ENCODE results near the gene CELA2A.

The CELA2A gene

DNA sequence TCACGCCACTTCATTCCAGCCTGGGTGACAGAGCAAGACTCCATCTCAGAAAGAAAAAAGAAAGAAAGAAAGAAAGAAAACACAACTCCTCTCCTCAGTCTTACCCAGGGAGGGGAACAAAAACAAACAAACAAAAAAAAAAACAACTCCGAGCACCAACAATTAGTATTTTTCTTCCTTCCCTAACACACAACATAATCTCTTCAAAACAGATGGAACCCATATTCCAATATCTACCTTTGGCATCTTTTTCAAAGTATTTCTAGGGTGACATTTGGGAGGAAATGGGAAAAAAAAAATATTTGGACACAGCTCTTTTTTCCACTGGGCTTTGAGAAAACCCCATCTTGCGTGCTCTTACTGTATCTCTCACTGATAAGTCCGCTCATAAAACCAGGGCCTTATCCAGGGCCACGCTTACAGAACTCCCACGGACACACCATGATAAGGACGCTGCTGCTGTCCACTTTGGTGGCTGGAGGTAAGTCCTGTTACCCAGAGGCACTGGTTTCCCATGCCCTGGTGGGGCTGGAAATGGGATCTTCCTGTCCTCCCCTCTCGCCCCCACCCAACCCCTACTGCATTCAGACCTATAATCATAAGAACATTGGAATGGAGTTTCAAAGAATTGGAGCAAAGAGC is at the start of gene CELA2A:
CELA2A (plus strand) TSS at position 420 of the 642 bp plus-strand sequence; CDS start at position 442, 22 bp downstream.
- no peak for DNase-seq

DNA sequence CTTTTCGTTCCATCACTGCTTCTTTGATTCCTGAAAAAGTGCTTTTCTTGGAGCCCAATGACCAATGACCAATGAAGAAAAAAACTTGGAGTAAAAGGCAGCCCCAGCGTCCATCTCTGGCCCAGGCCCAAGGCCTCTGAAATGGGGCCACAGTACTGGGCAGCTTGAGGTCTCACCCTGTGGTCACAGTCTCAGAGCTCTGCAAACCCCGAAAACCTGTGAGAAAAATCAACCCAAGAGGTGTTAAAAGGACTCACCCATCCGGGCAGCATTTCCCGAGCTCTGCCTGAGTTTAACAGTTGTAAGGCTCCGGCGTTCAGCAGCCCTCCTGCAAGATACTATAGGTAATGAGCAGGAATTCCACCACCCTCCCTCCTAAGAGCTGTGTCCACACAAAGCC is 49.0 kb upstream of the CELA2A start:
- DNase-seq: no peak

DNA sequence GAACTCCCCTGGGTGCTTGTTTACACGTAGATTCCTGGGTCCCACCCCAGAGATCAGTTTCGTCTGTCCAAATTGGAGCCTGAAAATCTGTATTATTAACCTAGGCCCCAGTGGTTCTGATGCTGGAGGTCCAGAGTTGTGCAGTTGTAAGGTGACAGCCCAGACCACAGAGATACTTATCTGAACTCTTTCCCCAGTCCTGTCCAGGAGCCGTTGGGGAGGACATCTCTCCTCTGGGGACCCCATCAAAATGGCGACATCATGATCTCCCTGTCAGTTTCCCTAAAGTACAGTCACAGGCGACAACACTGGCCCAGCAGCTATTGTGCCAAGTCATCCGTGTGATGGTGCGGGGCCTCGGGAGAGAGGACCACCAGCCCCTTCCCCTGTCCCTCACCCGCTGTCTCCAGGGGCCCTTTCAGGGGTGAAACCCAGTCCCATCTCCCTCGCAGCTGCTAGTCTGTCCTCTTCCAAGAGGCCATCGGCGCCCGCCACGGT is 47.6 kb upstream of the CELA2A start:
- DNase-seq: no peak

DNA sequence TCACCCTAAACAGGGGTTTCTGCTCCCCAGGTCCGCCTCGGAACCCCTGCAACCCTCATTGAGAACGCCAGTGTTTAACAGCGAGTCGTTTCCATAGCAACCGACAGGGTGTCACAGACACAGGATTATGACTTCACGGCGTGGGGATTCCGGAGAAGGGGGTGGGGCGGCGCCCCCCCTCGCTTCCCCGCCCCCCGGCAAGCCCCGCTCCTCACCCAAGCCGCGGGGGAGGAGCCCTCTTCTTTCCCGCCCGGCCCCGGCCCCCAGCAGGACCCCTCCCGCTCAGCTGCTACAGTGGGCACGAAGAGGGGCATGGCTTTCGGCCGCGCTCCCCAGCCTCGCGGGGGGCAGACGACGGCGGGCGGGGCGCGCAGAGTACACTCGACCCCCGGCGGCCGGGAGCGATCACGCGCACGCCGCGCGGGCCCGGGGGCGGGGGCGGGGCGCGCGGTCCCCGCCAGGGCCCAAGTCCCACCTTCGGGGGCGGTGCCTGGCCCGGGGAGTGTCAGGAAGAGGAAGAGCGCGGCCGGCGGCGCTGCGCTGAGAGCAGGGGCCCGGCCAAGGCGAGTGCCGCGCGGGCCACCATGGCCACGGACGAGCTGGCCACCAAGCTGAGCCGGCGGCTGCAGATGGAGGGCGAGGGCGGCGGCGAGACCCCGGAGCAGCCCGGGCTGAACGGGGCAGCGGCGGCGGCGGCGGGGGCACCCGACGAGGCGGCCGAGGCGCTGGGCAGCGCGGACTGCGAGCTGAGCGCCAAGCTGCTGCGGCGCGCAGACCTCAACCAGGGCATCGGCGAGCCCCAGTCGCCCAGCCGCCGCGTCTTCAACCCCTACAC is 46.9 kb upstream of the CELA2A start, which contains the start of gene EFHD2:
EFHD2 (plus strand) TSS at position 501 of the 835 bp plus-strand sequence; CDS start at position 585, 84 bp downstream.
- DNase-seq: peak; percentile 83

DNA sequence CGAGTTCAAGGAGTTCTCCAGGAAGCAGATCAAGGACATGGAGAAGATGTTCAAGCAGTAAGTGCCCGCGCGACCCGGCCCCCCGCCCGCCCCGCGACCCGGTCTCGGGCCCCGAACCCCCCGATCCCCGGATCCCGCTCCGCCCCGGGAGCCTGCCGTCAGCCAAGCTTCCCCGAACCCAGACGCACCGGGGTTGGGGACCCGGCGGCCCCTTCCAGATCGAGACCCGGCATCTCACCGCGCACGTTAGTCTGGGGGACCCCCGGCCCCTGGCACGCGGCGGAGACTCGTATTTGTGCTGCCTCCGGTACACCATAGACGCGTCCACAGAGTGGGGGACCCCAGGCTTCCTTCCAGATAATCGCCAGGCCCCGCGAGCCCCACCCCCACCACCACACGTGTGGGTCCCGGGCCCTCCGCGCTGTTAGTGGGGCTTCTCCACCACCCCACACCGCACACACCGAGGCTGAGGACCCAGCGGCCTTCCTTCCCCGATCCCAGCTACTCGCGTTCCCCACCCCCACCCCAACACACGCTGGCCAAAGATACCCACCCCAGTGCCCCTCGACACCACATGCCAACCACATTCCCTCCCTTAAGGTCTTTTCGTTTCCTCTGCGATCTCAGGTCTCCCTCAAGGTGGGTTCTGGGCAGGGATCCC is 46.2 kb upstream of the CELA2A start:
- DNase-seq: no peak

DNA sequence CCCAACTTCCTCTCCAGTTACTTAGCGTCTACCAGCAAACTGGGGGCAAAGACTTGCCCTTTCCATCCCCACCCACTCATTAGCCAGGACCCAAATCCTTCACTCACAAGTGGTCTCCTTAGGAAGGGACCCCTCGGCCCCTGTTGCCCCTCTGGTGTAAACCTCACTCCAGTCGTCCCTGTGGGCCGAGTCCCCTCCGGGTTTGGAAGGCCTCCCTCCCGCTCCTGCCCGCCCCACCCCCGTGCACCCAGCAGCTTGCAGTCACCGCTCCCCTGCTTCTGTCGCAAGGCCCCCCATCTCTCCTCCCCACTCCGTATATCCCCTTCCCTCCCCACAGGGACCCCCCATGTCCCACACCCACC is 45.7 kb upstream of the CELA2A start:
- no peak for DNase-seq

DNA sequence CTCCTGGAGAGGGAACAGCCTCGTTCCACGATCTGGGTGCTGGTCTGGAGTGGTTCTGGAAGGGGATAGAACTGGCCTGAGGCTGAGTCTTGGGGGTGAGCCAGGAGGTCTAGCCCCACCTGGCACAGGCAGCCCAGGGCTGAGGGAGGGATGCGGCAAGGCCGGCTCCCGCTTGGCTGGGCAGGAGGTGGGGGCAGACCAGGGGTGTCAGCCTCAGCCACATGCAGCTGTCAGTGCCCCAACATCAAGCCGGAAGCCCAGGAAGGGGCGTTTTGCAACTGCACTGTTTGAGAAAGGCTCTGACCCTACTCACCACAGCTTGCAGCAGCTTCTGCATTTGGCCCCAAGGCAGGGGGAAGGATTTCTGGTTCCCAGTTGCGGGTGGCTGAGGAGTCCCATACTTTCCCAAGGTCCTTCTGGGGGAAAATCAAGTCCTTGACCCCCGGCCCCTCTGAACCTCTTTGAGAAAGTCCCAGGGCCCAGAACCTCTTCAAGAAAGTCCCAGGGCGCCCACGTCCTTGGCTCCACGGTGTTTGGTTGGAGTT is 44.9 kb upstream of the CELA2A start:
- peak; percentile 46 for DNase-seq

DNA sequence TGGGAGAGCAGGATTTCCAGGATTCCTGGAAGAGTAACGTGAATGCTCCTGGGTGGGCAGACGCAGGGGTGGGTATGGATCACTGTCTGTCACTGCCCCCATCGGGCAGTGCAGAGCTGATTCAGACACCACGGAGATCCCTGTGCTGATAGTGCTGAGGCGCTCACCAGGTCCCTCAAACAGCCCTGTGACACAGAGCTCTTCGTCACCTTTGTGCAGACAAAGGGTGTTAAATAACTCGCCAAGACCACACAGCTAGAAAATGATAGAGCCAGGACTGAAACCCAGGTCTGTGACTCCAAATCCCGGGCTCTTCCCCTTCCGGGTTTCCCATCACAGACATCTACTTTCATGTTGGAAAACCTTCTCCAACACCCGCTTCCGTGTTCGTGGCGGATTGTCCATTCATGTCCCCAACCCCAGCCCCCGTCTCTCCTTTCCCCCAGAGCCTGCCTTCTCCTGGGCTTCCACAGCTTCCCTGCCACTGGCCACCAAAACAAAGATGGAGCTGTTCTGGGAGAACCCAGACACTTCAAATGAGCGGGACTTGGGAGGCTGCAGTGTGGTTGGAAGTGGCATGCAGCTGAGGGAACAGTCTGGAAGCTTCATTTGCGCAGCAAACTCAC is 44.2 kb upstream of the CELA2A start:
- no peak for DNase-seq

DNA sequence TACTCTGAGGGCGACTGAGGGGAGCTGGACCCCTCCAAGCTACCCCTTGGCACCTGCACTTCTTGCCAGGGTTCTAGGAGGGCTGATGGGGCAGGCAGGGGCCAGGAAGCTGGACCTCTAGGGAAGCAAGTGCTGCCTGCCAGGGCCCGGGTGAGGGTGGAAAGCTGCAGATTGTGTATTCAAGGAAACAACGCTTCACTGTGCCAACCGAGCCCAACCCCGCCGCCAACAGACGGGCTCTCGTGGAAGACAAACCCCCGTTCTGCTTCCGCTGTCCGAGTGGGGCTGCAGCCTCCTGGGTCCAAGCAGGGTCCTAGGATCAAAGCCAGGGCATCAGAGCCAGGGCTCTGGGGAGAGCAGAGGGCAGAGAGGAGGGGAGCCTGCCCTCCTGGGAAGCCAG is 43.7 kb upstream of the CELA2A start:
- no peak for DNase-seq

DNA sequence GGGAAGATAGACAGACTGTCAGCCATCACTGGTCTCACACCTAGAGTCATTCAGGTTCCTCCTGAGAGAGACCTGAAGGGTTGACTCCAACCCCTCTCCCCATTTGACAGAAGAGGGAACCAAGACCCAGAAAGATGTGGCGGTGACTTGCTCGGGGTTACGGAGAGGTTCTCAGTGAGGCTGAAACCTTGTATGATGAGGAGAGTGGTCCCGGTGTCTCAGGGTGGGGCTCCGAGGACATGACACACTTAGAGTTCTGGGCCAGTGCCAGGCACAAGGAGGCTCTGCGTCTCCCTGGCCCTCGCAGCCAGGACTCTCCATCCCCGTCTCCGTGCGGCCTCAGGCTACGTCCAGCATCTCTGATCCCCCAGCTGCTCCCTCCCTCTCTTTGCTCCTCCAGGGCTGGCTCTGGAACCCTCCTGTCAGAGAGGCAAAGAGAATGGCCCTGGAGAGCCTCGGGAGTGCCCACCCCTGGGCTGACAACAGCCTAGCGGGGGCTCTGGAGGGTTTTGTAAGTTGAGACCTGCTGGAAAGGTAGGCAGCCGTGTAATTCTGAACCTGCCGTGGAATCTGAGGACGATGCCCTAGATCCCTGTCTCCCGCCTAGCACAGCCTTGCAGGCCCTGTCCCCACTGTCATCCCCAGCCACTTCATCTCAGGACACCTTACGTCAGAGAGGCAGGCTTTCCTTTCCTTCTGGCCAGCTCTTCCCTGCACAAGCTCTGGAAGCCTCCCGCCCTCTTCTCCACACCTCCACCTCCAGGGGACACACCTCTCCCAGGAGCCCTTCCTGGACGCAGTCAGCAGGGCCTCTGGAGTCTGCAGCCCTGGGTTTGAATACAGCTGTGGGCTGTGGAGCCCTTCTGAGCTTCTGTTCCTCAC is 42.7 kb upstream of the CELA2A start:
- DNase-seq: no peak

DNA sequence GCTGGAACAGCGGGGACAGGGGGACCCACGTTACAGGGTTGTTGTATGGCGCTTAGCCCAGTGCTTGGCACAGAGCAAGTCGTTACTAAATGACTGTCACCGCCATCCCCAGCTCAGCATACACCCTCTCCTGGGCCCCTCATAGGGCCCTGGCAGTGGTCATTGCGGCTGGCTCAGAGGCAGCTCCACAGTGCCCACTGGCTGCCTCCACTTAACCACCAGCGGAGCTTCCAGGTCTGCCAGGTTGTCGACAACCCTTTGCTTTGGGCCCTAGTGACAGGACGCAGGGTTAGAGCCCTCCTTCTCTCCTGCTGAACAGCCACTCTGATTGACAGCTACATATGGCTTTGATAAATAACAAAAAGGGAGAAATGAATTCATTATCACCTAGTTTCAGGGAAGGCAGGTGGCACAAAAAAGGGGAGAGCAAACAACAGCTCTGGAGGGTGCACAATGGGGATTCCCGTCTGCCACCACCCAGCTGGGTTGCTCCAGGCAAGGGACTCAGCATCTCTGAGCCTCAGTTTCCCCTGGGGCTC is 42.0 kb upstream of the CELA2A start:
- no peak for DNase-seq

DNA sequence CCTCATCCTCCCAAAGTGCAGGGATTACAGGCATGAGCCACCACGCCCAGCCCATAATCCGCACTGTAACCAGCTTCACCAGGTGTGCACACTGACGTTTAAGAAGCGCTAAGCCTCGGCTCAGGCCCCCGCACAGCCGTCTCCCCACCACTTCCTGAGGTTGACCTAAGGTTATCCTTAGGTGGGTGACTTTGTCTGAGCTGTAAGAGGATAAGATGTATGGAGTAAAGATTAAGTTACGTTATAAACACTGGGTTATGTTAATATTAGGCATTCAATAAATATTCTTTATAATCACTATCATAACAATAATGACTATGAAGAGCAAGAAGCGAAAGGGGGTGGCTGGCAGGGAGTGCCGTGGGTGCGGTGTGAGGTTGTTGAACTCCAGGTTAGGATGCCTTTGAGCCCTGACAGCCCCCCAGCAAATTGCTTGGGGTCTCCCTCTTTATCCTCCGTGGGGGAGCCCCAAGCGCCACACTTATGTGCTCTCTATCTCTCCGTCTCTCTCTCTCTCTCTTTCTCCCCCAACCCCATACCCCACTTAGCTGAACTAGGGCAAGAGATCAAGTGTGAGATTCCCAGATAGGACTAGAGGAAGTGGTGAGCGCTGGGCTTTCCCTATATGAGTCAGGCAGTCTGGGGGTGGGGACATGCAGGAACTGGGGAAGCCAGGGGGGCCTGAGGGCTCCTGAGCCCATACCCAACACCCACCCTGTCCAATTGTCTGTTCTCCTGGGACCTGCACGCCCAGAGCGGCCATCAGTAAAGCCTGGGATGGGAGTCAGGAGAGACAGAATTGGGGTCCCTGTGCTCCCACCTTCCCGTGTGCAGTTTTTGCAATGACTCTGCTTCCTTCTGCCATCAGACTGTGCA is 39.2 kb upstream of the CELA2A start:
- no peak for DNase-seq

DNA sequence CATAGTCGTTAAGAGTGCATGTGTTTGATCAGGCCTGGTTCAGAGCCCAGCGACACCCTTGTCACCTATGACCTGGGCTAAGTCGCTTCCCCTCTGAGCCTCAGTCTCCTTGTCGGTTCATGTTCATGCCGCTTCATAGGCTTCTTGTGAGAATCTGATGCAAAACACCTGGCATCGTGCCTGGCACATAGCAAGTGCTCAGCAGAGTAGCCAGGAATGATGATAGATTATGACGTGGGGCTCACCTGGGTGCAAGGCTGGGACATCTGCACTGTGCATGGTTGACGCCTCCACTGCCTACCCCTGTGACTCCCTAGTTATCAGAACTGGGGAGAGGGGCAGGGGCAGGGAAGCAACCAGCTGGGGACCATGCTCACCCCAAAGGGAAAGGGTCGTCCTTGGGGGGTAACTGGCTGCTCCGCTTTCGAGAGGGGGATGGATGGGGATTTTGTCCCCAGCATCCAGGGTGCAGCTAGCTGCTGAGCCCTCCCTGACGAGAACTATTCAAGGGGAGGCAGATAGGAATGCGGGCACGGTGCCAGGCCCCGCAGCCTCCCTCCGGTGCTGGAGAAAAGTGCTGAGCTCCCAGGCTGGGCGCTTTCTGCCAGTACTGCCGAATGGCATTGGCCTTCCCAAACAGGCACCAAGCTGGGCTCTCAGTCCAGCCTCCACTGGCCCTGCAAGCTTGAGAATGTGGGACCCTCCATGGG is 37.6 kb upstream of the CELA2A start:
- DNase-seq: no peak

DNA sequence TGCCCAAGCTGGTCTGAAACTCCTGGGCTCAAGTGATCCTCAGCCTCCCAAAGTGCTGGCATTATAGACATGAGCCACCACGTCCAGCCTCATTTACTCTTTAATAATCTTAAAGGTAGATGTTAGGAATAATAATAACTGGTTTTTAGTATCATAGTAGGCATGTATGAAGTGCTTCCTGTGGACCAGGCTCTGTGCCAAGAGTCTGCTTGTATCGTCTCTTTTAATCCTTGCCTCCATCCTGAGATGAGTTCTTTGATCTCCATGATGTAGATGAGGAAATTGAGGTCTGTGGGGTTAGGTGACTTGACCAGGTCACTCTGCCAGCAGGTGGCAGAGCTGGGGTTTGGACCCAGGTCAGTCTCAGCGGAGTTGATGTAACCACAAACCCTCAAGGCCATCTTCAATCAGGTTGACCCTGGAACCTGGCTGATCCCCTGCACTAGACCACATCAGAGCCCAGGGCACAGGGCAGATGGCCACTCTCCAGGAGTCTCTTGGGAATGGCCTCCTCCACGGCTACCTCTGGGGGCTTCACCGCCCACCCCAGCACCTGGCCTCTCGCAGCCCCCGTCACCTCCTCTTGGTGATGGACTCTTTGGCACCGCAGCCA is 35.6 kb upstream of the CELA2A start:
- DNase-seq: no peak

DNA sequence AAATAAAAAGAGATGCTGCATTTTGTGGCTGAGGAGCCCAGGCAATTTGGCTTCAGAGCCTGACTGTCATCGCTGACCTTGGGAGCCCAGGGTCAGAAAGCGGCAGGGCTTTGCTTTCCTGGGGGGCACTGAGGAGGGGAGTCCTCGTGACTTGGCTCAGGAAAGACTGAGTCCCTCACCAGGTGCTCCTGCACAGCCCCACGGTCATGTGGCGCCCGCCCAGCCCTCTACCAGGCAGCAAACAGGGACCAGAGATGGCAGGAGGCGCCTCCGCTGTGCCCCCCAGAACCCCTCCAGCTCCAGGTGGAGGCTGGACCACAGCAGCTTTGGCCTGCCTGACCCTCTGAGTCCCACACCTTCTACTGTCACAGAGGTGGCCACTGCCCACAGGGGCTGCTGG is 33.7 kb upstream of the CELA2A start:
- no peak for DNase-seq

DNA sequence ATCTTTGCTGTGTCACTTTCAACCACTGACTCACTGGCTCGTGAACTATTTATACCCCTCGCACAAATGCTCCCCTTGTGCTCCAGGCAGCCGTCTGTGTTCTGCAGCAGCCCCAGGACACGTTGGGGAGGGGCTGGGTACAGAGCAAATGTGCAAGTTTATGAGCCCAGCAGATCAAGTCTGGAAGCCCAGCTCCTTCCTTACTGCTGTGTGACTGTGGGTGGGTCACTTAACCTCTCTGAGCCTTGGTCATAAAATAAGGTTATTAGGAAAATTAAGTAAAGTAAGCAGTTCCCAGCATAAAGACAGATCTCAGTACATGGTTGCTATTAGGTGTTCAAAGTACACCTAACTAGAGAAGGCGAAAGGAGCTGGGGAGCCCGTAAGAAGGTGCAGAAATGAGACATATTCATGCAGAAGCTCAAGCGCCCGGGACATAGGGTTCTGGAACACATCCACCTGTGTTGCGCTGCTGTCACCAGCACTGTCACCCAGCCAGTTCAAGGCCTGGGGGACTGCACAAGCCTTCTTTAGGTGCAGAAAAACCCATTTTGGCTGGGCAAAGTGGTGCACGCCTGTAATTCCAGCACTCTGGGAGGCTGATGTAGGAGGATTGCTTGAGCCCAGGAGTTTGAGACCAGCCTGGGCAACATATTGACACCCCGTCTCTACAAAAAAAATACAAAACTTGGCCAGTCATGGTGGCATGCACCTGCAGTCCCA is 33.0 kb upstream of the CELA2A start:
- no peak for DNase-seq

DNA sequence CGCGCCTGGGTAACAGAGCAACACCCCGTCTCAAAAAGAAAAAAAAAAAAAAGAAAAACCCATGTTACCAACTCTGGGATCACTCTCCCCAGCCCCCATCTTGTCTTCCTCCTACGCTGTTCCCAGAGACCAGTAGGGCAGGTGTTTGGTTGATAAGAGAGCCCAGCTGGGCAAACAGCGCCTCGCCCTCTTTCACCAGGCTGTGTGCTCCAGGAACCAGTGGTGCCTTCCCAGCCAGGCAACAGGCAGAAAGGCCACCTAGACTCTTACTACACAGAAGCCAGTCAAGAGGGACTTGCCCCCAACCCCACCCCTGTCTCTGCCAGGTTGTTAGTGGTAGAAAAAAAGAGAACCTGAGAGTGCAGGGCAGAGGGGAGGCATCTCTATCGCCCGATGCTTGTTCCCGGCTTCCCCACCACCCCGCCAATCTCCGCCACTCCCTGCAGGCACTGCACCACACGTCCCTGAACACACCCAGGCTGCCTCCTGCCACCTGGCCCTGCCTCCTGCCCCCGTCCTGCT is 32.3 kb upstream of the CELA2A start:
- no peak for DNase-seq

DNA sequence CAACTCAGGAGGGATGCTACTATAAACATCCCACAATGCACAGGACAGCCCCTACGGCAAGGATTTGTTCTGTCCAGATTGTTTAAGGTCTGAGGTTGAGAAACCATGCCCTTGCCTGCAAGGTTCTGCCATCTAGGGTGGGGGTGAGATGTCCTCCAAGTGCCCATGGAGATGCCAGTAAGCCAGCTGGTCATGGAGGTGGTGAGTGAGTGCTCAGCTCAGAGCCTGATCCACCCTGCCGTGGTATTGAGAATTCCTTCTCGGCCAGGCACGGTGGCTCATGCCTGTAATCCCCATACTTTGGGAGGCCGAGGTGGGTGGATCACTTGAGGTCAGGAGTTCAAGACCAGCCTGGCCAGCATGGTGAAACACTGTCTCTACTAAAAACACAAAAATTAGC is 31.6 kb upstream of the CELA2A start:
- no peak for DNase-seq
